Activated T-cell treated with anti-CD3 and anti-CD28 coated beads for 24 hours (primary cell): ENCODE results near the gene MAGI1.

ENCODE experiments used
- DNase-seq: peaks from one replicate; pipeline ENCODE4 v3.0.0-alpha.2; 2020; ENCODE audit warnings: low read depth

Gene MAGI1

GRCh38 chr3:66014056-66014455, 24.7 kb downstream of the MAGI1 start:
- no peak for DNase-seq

GRCh38 chr3:66012711-66013110, 26.0 kb downstream of the MAGI1 start:
- no peak for DNase-seq

- no peak for DNase-seq
Observed at GRCh38 chr3:66010739-66011655, 27.7 kb downstream of the MAGI1 start.

GRCh38 chr3:66010348-66010738, 28.4 kb downstream of the MAGI1 start:
- no peak for DNase-seq

- no peak for DNase-seq
Observed at GRCh38 chr3:66004244-66004643, 34.5 kb downstream of the MAGI1 start.

- no peak for DNase-seq
Observed at GRCh38 chr3:66001626-66002025, 37.1 kb downstream of the MAGI1 start.

GRCh38 chr3:66000506-66000905, 38.2 kb downstream of the MAGI1 start:
- DNase-seq = no peak

GRCh38 chr3:65999606-66000005, 39.1 kb downstream of the MAGI1 start:
- DNase-seq = no peak

GRCh38 chr3:65996589-65996988, 42.1 kb downstream of the MAGI1 start:
- no peak for DNase-seq

- DNase-seq = no peak
Observed at GRCh38 chr3:65995515-65995914, 43.2 kb downstream of the MAGI1 start.

- no peak for DNase-seq
Observed at GRCh38 chr3:65995030-65995429, 43.7 kb downstream of the MAGI1 start.

GRCh38 chr3:65993134-65993900, 45.4 kb downstream of the MAGI1 start:
- no peak for DNase-seq

GRCh38 chr3:65992106-65992505, 46.6 kb downstream of the MAGI1 start:
- DNase-seq = no peak

- no peak for DNase-seq
Observed at GRCh38 chr3:65988411-65989180, 50.1 kb downstream of the MAGI1 start.

- DNase-seq = no peak
Observed at GRCh38 chr3:65986285-65986684, 52.4 kb downstream of the MAGI1 start.

GRCh38 chr3:65984975-65985374, 53.7 kb downstream of the MAGI1 start:
- no peak for DNase-seq

- DNase-seq = no peak
Observed at GRCh38 chr3:65983100-65983499, 55.6 kb downstream of the MAGI1 start.

GRCh38 chr3:65979731-65980130, 59.0 kb downstream of the MAGI1 start:
- no peak for DNase-seq

GRCh38 chr3:65979162-65979561, 59.6 kb downstream of the MAGI1 start:
- no peak for DNase-seq

GRCh38 chr3:65978116-65978515, 60.6 kb downstream of the MAGI1 start:
- no peak for DNase-seq

GRCh38 chr3:65975032-65975431, 63.7 kb downstream of the MAGI1 start:
- no peak for DNase-seq

GRCh38 chr3:65974509-65974908, 64.2 kb downstream of the MAGI1 start:
- no peak for DNase-seq
